Stimulated activated CD4-positive, alpha-beta T cell treated with anti-CD3 and anti-CD28 coated beads, TNF-alpha, amount 100 ng/mL, for 48 hours (primary cell): ENCODE data around the gene OTUD4.
"Not testable (repeated sequence)": the region's sequence is repeated elsewhere in the genome, so short reads cannot be mapped to it uniquely, and the experiment has no call there.

Experiments
- DNase-seq, 3 donors: peaks; one replicate each; pipeline ENCODE4 v3.0.0-alpha.2; 2020; ENCODE audit warnings: low read depth in 3 of 3

Gene OTUD4

GRCh38 chr4:145180298-145181090, at the start of gene OTUD4:
TSS of gene OTUD4 (minus strand) at chr4:145180589. CDS start at chr4:145179973, 616 bp downstream.
- peak; percentile 84 to 93 (median 87) for DNase-seq

- DNase-seq, result not testable (repeated sequence)
Measured at GRCh38 chr4:145223228-145223627, 42.8 kb upstream of the OTUD4 start.

GRCh38 chr4:145221529-145221928, 41.1 kb upstream of the OTUD4 start:
- DNase-seq, result not testable (repeated sequence)

GRCh38 chr4:145219090-145219489, 38.7 kb upstream of the OTUD4 start:
- no peak for DNase-seq

GRCh38 chr4:145218251-145218650, 37.9 kb upstream of the OTUD4 start:
- no peak for DNase-seq

GRCh38 chr4:145217349-145217748, 37.0 kb upstream of the OTUD4 start:
- DNase-seq, result no peak

- DNase-seq, result no peak
Measured at GRCh38 chr4:145216535-145216934, 36.1 kb upstream of the OTUD4 start.

- no peak for DNase-seq
Measured at GRCh38 chr4:145213245-145213644, 32.9 kb upstream of the OTUD4 start.

- DNase-seq, result no peak
Measured at GRCh38 chr4:145207934-145208333, 27.5 kb upstream of the OTUD4 start.

- no peak for DNase-seq
Measured at GRCh38 chr4:145203410-145203809, 23.0 kb upstream of the OTUD4 start.

GRCh38 chr4:145200366-145200765, 20.0 kb upstream of the OTUD4 start:
- no peak for DNase-seq

- DNase-seq, result no peak
Measured at GRCh38 chr4:145199051-145199716, 18.8 kb upstream of the OTUD4 start.

GRCh38 chr4:145196747-145197146, 16.4 kb upstream of the OTUD4 start:
- DNase-seq, result no peak

- no peak for DNase-seq
Measured at GRCh38 chr4:145195167-145195952, 15.0 kb upstream of the OTUD4 start.

GRCh38 chr4:145189981-145190380, 9.6 kb upstream of the OTUD4 start:
- no peak for DNase-seq

- no peak for DNase-seq
Measured at GRCh38 chr4:145186729-145187128, 6.3 kb upstream of the OTUD4 start.

- no peak for DNase-seq
Measured at GRCh38 chr4:145183581-145183980, 3.2 kb upstream of the OTUD4 start.

- DNase-seq, result no peak
Measured at GRCh38 chr4:145183023-145183422, 2.6 kb upstream of the OTUD4 start.

GRCh38 chr4:145182222-145182621, 1.8 kb upstream of the OTUD4 start:
- no peak for DNase-seq

GRCh38 chr4:145181091-145181501, 707 bp upstream of the OTUD4 start:
- no peak for DNase-seq

GRCh38 chr4:145179861-145180297, 510 bp downstream of the OTUD4 start:
- DNase-seq, result not testable (repeated sequence)

GRCh38 chr4:145179281-145179860, 1.0 kb downstream of the OTUD4 start:
- DNase-seq, result peak; percentile 59 to 65 (median 63)
